GM18502 (cell line): ENCODE results near the gene MOAP1.
"Not testable (repeated sequence)": the region's sequence is repeated elsewhere in the genome, so short reads cannot be mapped to it uniquely, and the experiment has no call there.

ENCODE experiments used
- ATAC-seq: cut with Tn5 transposase; IDR thresholded peaks from one replicate; pipeline ENCODE4 v1.9.1; 2021; ENCODE audit warnings: mild to moderate bottlenecking; ENCODE audit not compliant: unreplicated experiment, poor library complexity

The MOAP1 gene

GRCh38 chr14:93184391-93185348 is at the start of gene MOAP1, which contains the start of gene LYSET:
Gene MOAP1 (minus strand): TSS chr14:93184897. CDS start chr14:93184242, 655 bp downstream.
Gene LYSET (plus strand): TSS chr14:93185317. CDS start chr14:93185406, 89 bp downstream.
- peak; percentile 83 for ATAC-seq

- ATAC-seq, result not testable (repeated sequence)
Observed at GRCh38 chr14:93233078-93233477, 48.4 kb upstream of the MOAP1 start.

GRCh38 chr14:93232159-93232558 is 47.5 kb upstream of the MOAP1 start:
- no peak for ATAC-seq

- ATAC-seq, result no peak
Observed at GRCh38 chr14:93231129-93231979, 46.7 kb upstream of the MOAP1 start.

GRCh38 chr14:93230539-93230938 is 45.8 kb upstream of the MOAP1 start:
- no peak for ATAC-seq

- no peak for ATAC-seq
Observed at GRCh38 chr14:93228550-93228949, 43.9 kb upstream of the MOAP1 start.

GRCh38 chr14:93223565-93223964 is 38.9 kb upstream of the MOAP1 start:
- no peak for ATAC-seq

- ATAC-seq, result no peak
Observed at GRCh38 chr14:93220509-93220908, 35.8 kb upstream of the MOAP1 start.

- ATAC-seq, result no peak
Observed at GRCh38 chr14:93219103-93219726, 34.5 kb upstream of the MOAP1 start.

GRCh38 chr14:93214598-93214997 is 29.9 kb upstream of the MOAP1 start:
- no peak for ATAC-seq

- peak; percentile 75 for ATAC-seq
Observed at GRCh38 chr14:93212432-93212831, 27.7 kb upstream of the MOAP1 start.

GRCh38 chr14:93207468-93208308 is 23.0 kb upstream of the MOAP1 start:
- peak; percentile 42 for ATAC-seq

- peak; percentile 80 for ATAC-seq
Observed at GRCh38 chr14:93206793-93207467, 22.2 kb upstream of the MOAP1 start, which contains the start of the genes GON7 and UBR7. Gene GON7 (minus strand): TSS chr14:93207065. CDS start chr14:93207037, 28 bp downstream. Gene UBR7 (plus strand): TSS chr14:93207256. CDS start chr14:93207292, 36 bp downstream.

GRCh38 chr14:93201155-93201704 is 16.5 kb upstream of the MOAP1 start:
- no peak for ATAC-seq

GRCh38 chr14:93200553-93200952 is 15.9 kb upstream of the MOAP1 start:
- ATAC-seq, result no peak

- no peak for ATAC-seq
Observed at GRCh38 chr14:93199031-93199430, 14.3 kb upstream of the MOAP1 start.

GRCh38 chr14:93195316-93195999 is 10.8 kb upstream of the MOAP1 start:
- ATAC-seq, result no peak

GRCh38 chr14:93186956-93187355 is 2.3 kb upstream of the MOAP1 start:
- ATAC-seq, result no peak
